HG02623 (cell line): Measurements from ENCODE around the gene BICD1.

Experiments
- ATAC-seq: cut with Tn5 transposase; IDR thresholded peaks from one replicate; pipeline ENCODE4 v1.9.1; 2021; ENCODE audit warnings: moderate library complexity; ENCODE audit not compliant: unreplicated experiment

BICD1 gene

DNA sequence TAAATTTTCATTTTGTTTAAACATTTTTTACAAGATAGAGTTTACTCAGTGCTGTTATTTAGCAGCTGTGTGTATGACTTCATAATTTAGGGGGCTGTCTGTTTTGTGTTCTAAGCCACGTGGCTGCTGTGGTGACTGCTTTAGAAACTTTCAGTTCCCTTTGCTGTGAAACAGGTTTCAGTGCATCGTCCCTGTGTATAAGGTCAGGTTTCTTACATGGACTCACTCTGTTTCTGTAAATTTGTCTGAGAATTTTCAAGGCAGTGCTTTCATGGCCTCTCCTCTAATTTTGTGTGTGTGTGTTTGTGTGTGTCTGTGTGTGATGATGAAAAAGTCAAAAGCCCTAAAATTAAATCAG is 32.4 kb downstream of the BICD1 start:
- ATAC-seq, result peak; percentile 90

DNA sequence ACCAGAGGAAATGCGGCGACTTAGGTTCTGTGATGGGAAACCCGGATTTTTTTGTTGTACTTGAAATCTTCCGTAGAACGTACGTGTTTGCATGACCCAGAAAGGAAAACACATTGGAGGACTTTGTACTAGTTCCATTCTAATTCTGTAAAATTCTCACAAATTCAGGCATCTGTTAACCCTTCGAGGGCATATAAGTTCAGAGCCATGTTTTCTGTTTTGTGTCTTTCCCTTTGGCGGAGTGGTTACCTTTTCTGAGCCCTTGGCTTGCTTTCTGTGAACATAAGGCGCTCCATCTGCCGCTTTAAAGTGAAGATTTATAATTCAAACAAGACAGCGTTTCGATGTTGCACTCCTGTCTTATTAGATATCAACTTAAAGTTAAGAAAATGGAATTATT is 34.2 kb downstream of the BICD1 start:
- no peak for ATAC-seq

- ATAC-seq, result no peak
Observed at GRCh38 chr12:32145096-32145495, 38.4 kb downstream of the BICD1 start.

- ATAC-seq, result peak; percentile 72
Observed at GRCh38 chr12:32146074-32146873, 39.6 kb downstream of the BICD1 start.

- ATAC-seq, result no peak
Observed at GRCh38 chr12:32148372-32148771, 41.7 kb downstream of the BICD1 start.

DNA sequence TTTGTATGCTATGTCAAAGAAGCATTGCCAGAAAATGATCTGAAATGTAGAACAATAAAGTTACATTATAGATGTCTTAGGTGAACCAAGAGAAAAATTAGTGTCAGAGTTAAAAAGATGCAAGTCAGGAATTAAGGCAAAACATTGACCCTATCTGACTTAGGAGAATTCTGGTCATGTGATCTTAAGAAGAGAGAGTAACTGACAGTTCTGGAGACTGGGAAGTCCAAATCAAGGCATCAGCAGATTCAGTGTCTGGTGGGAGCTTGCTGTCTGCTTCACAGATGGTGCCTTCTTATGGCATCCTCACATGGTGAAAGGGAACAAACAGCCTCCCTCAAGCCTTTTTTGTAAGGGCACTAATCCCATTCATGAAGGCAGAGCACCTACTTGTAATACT is 42.8 kb downstream of the BICD1 start:
- no peak for ATAC-seq

- no peak for ATAC-seq
Observed at GRCh38 chr12:32151086-32151485, 44.4 kb downstream of the BICD1 start.

DNA sequence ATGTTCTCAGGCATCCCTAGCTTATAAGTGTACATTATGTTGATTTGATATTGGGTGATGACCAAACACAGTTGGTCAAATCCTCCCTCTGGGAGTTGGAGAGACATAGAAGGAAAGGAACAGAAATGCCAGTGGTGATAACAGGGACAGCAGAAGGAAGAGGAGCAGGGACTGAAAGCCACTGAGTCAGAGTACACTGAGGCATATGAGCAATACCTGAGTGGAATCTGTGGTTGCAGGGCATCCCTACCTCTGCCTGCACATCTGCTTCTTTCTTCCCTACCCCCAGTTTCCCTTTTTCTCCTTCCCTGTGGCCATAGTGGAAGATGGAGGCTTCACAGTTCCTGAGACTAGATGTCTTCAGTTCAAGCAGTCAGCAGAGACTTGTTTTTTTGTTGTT is 44.9 kb downstream of the BICD1 start:
- ATAC-seq, result no peak

DNA sequence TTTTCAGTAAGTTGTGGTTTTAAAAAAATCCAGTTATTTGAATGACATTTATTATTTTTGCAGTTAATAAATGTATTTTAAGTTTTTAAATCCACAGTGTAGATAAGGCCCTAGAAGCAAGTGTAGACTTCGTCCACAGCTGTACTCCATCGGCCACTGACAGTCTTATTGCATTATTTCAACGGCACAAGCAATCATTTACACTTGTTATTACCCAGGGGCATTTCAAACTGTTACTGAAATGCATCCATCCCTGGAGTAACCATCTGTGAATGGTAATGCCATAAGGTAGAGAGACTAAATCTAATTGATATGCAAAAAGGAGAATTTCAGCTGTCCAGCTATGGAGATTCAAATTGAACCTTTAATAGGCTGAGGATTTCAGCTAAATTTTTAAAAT is 48.4 kb downstream of the BICD1 start:
- ATAC-seq, result no peak

DNA sequence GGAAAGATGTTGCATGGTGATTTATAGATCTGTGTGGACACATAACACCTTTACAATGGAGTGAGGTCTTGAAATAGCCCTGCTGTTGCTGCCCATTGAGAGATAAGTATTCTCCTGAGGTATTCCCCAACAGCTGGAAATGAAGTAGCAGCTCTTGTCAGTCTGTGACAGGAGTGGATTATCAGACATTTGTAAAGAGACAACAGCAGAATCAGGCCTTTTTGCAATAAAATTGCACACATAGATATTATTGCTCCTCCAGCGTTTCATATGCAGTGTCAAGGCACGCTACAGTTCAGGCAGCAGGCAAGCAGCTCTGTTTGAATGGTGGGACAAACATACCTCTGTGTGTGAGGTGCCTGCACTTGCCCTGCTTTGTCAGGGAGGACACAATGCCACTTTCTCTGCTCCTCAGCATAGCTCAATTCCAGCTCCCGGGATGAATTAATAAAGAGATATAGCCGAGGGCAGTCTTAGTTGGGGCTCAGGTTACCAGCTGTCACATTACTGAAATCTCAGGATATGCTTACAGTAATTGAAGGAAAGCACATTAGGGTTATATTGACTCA is 49.4 kb downstream of the BICD1 start:
- ATAC-seq, result no peak

DNA sequence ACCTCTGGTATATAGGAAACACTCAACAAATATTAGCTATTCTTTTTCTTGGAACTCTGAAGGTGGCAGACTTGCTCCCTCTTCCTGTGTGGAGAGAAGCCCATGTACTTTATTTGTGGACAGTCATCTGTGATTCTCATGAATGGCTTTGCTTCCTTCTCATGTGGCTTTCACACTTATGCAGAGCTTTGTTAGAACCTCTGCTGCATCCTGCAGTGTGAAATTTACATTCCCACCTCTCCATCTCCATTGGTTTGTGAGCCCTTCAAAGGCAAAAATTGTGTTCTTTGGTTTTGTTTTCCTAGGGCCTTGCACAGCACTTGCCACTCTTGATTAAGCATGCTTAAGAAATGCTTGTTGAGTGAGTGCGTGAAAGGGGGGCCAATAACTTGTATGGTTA is 51.9 kb downstream of the BICD1 start:
- no peak for ATAC-seq

DNA sequence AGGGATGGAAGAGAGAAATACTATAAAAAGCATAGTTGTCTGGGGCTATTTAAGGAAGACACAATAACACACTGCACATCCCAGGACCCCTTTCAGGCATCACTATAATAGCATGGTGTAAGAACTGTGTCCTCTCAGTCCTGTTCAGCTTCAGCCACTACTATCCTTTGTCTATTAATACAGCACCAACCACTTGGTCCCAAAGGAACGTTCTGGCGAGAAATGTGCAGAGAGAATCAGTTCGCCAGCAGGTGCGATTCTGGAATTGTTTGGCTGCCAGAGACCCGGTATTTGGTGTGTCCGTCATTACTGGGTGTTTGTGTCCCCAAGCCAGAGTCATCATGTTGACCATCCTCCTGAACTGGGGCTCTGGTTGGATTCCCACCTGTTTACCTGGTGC is 52.7 kb downstream of the BICD1 start:
- no peak for ATAC-seq

DNA sequence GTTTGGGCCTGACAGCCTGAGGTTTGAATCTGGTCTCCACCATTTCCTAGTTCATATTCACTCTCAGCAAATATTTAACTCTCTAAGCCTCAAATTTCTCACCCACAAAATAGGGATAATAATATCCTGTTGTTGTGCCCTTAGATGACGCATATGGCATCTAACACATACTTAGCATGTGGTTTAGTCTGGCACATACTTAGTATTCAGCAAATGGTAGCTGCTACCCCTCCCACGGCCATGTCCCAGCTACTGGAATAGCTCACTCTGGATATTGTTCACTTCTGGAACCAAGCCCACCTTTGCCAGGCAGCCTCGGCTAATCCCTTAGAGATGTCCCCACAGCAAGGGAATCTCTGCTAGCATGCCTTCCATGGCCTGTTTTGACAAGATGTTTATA is 53.3 kb downstream of the BICD1 start:
- no peak for ATAC-seq

DNA sequence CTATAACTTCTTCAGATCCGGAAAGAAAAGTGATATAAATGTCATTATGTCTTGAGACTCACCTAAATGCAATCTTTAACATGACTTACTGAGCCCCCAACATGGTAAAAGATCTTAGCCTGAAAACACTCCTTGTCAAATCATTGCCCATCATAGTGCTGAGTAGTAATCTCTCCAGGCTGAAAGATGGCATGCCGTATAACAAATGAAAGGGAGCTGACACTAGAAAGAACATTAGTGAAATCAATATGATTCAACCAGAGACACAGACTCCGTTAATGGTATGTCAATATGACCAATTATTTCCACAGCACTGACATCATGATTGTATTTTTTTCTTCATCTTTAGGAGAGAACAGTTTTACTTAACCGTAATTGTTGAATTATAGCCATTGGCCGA is 54.4 kb downstream of the BICD1 start:
- ATAC-seq, result no peak

DNA sequence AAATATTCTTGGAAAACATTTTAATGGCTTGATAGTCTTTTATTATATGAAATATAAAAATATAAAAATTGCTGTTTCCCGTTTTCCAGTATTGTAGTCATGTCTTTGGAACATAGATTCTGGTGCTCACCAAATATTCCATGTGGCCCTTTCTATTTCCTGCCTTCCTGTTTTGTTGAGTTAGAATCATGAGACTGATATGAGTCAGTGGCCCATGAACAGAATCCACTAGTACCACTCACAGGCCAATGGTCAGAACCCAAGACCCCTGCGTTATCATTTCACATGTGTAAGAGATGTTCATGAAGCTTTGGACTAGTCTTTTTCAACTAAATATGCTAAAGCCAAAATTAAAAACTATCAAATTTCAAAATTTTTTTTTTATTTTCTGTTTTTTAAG is 56.9 kb downstream of the BICD1 start:
- no peak for ATAC-seq

GRCh38 chr12:32166510-32166909 is 59.9 kb downstream of the BICD1 start:
- no peak for ATAC-seq

DNA sequence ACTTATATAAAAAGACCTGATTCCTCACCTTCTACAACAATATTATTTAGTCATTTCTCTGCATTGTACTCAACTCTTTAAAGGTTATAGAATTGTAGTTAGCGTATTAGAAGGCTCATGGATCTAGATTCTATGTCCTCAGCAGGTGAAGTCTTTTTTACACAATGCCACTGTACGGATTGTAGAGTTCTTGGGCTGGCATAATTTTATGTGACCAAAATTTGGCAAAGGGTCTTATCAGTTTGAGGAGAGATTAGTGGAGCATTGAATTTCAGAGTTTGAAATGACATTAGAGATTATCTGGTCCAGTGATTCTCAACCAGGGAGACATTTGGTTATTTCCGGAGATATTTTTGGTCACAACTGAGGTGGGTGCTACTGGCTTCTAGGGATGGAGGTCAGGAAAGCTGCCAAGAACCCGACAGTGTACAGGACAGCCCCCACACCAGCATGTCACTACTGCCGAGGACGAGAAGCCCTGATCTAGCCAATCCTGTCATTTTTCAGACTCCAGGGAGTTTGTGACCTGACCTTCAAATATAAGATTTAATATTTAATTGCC is 63.9 kb downstream of the BICD1 start:
- no peak for ATAC-seq

- no peak for ATAC-seq
Observed at GRCh38 chr12:32171211-32171610, 64.6 kb downstream of the BICD1 start.

GRCh38 chr12:32176606-32177005 is 70.0 kb downstream of the BICD1 start:
- no peak for ATAC-seq

- ATAC-seq, result no peak
Observed at GRCh38 chr12:32178341-32179010, 71.8 kb downstream of the BICD1 start.

DNA sequence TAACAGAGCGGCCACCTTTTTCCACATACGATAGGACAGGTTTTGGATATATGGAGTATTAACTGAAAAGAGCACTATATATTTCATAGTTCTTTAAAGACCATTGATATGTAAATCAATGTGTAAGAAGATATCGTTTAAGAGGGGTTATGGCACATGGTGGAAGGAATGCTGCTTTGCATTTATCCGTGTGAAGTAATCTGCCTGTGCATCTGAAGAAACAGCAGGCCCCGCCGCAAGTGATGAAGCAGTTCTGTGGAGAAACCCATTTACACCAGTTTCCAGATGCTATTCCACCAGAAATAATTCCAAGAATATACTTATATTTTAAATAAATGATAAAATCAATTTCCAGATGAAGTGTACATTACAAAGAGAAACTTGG is 72.4 kb downstream of the BICD1 start:
- ATAC-seq, result no peak

GRCh38 chr12:32181498-32182175 is 75.0 kb downstream of the BICD1 start:
- no peak for ATAC-seq
